ENCODE measurements around the gene TPRG1L.

Gene TPRG1L

GRCh38 chr1:3658231-3658615, 33.4 kb downstream of the TPRG1L start:
- Histone ChIP-seq H3K36me3 (ENCODE audit: control insufficient read depth in 2 of 2, insufficient read depth in 1 of 2, low read length in 2 of 2) (no peaks in the 10 kb centered on the region), H3K4me1 (ENCODE audit: control insufficient read depth, insufficient read depth, low read length) (peaks cover 5% of the 10 kb centered on the region; the same call in 1 of the 2 replicates), H3K4me3 (ENCODE audit: low read depth, low read length) (no peak overlapping the region), H3K9me3 (ENCODE audit: control insufficient read depth, insufficient read depth, low read depth, low read length) (no peaks in the 10 kb centered on the region), H3K27ac (ENCODE audit: extremely low read depth, low read depth, low read length) (no peak overlapping the region)
- ChIA-PET POLR2A (no interaction called here), CTCF (interaction anchor here (0.6 kb wide), 2 partner anchors 21 to 1343 kb away, joined by 3 to 4 read pairs; no protein-coding TSS in a partner anchor)
- TF ChIP-seq ZNF701 (tag by site-specific recombination; IDR thresholded peaks at IDR 0.05) (no peak), ZNF629 (tag by site-specific recombination; IDR thresholded peaks at IDR 0.05) (no peak), ZBTB10 (tag by site-specific recombination; IDR thresholded peaks at IDR 0.05) (no peak), ZNF530 (tag by site-specific recombination; IDR thresholded peaks at IDR 0.05; ENCODE audit: low read depth) (no peak), ZBTB48 (tag by site-specific recombination; IDR thresholded peaks at IDR 0.05) (no peak), ZSCAN4 (tag by site-specific recombination; IDR thresholded peaks at IDR 0.05) (no peak), SETDB1 (IDR thresholded peaks at IDR 0.05; ENCODE audit: insufficient read length, low read length) (no peak)

GRCh38 chr1:3659093-3659492, 34.3 kb downstream of the TPRG1L start:
- CTCF ChIA-PET = interaction anchor here (0.6 to 0.7 kb wide), 2 partner anchors 22 to 143 kb away, joined by 4 read pairs; no protein-coding TSS in a partner anchor
- TF ChIP-seq ZNF645 (tag by site-specific recombination; IDR thresholded peaks at IDR 0.05) (no peak), ZNF449 (tag by site-specific recombination; IDR thresholded peaks at IDR 0.05) (peak; percentile 57; the same call in 1 of the 2 replicates)
- Histone ChIP-seq H3K4me3 (ENCODE audit: low read depth, low read length) (no peak overlapping the region), H3K4me1 (ENCODE audit: control insufficient read depth, insufficient read depth, low read length) (peaks cover 5% of the 10 kb centered on the region; the same call in 1 of the 2 replicates), H3K36me3 (ENCODE audit: control insufficient read depth in 2 of 2, insufficient read depth in 1 of 2, low read length in 2 of 2) (no peaks in the 10 kb centered on the region), H3K27ac (ENCODE audit: extremely low read depth, low read depth, low read length) (no peak overlapping the region), H3K9me3 (ENCODE audit: control insufficient read depth, insufficient read depth, low read depth, low read length) (no peaks in the 10 kb centered on the region)
- POLR2A ChIA-PET = no interaction called here

- H3K27ac ChIP-seq (ENCODE audit: extremely low read depth, low read depth, low read length) = no peak overlapping the region
- H3K9me3 ChIP-seq (ENCODE audit: control insufficient read depth, insufficient read depth, low read depth, low read length) = no peaks in the 10 kb centered on the region
- CTCF ChIA-PET = interaction anchor here (1.1 kb wide), 1 partner anchor 34 kb away, joined by 3 read pairs; no protein-coding TSS in a partner anchor
- no peak overlapping the region for H3K4me3 ChIP-seq (ENCODE audit: low read depth, low read length)
- H3K4me1 ChIP-seq (ENCODE audit: control insufficient read depth, insufficient read depth, low read length) = peaks cover 5% of the 10 kb centered on the region; the same call in 1 of the 2 replicates
- TF ChIP-seq ZNF660 (tag by site-specific recombination; IDR thresholded peaks at IDR 0.05) (0 out of 2 replicates have a peak, but pooled peaks have one; percentile 54), ZNF629 (tag by site-specific recombination; IDR thresholded peaks at IDR 0.05) (peak; percentile 86), ZNF10 (tag by site-specific recombination; IDR thresholded peaks at IDR 0.05) (peak; percentile 91), SP7 (tag by site-specific recombination; IDR thresholded peaks at IDR 0.05) (0 out of 2 replicates have a peak, but pooled peaks have one; percentile 14), ZBTB6 (tag by site-specific recombination; IDR thresholded peaks at IDR 0.05) (no peak), HOXC10 (CRISPR knock-in tag; IDR thresholded peaks at IDR 0.05) (no peak), ATF2 (tag by site-specific recombination; IDR thresholded peaks at IDR 0.05; ENCODE audit: low read depth) (peak; percentile 96), FEZF1 (tag by site-specific recombination; IDR thresholded peaks at IDR 0.05) (peak; percentile 59), ZBTB21 (tag by site-specific recombination; IDR thresholded peaks at IDR 0.05) (peak; percentile 64)
- POLR2A ChIA-PET = no interaction called here
- H3K36me3 ChIP-seq (ENCODE audit: control insufficient read depth in 2 of 2, insufficient read depth in 1 of 2, low read length in 2 of 2) = no peaks in the 10 kb centered on the region
These were observed 35.9 kb downstream of the TPRG1L start for GRCh38 chr1:3660704-3661103.
